HG03175 (cell line): ENCODE measurements around the gene PITPNC1.
"Not testable (repeated sequence)": the region's sequence is repeated elsewhere in the genome, so short reads cannot be mapped to it uniquely, and the experiment has no call there.

Source experiments
- ATAC-seq: cut with Tn5 transposase; IDR thresholded peaks from one replicate; pipeline ENCODE4 v1.9.1; 2021; ENCODE audit warnings: mild to moderate bottlenecking, moderate library complexity; ENCODE audit not compliant: unreplicated experiment

The PITPNC1 gene

DNA sequence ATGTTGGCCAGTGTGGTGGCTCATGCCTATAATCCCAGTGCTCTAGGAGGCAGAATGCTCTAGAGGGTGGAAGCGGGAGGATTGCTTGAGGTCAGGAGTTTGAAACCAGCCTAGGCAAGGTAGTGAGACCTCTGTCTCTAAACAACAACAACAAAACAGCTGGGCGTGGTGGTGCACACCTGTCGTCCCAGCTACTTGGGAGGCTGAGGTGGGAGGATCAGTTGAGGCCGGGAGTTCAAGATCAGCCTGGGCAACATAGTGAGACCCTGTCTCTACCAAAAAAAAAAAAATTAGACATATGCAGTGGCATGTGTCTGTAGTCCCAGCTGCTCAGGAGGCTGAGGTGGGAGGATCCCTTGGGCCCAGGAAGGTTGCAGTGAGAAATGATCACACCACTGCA, 53.4 kb downstream of the PITPNC1 start:
- not testable (repeated sequence) for ATAC-seq

DNA sequence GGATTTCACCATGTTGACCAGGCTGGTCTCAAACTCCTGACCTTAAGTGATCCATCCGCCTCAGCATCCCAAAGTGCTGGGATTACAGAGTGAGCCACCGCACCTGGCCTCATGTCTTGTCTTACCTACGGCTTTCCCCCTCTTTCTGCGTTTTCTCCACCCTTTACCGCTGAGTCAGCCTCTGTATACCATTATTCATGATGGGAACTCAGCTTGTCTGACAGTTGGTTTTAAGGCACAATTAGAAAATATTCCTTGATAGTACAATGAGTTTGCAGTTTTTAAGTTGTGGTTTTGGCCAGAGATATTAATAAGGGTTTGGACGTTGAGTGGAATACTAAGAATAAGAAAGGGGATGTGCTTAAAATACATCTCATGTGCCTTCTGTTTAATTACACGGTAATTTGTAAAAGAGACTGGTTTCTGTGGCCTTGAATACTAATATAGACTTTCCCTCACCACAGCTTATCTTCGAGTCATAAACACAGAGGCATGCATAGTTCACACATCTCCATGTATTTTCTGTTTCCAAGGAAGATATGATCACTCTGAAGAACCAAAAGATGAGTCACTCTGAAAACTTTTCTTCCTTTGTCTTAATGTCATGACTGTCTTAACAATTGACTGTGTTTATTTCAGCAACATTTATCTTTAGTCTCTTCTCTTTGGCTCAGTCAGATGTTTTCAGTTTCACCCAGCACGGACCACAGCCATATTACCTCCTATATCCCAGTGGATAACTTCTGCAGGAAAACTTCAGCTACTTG, 54.4 kb downstream of the PITPNC1 start:
- no peak for ATAC-seq

DNA sequence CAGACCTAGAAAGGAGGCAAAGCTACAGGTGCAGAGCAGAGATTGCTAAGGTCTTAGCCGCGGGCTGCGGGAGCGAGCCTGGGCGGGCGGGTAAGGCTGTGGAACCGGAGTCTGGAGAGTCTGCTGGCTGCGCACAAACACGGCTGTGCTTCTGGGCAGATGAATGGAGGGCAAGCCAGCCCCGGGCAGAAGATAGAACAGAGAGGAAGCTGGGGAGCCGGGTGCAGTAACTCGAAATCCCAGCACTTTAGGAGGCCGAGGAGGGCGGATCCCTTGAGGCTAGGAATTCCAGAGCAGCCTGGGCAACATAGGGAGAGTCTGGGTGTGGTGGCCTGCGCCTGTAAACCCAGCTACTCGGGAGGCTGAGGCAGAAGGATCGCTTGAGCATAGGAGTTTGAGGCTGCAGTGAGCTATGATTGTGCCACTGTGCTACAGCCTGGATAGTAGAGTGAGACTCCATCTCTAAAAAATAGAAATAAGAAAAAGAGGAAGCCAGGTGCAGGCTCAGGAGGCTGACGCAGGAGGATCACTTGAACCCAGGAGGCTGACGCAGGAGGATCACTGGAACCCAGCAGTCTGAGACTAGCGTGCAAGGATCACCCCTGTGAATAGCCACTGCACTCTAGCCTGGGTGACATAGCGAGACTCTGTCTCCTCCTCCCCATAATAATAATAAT, 56.3 kb downstream of the PITPNC1 start:
- ATAC-seq = no peak

DNA sequence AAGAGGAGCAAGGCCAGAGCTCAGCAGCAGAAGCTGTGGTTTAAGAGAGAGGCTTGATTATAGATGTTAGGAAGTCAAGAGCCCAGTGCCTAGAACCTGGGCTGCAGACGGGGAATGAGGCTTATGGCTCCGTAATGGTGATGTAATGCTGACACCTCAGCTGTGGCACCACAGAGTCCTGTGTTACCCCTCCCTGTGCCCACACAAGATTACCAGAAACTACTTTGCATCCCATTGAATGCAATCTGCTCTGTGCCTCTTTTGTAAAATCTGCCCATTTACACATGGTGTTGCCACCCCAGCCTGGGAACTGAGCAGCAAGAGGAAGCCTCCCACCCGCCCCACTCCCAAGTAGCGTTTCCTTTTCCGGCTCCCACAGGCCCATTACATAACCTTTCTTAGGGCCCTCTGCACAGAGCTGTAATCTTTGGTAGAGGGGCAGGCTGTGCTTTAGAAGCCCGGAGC, 57.0 kb downstream of the PITPNC1 start:
- ATAC-seq = no peak

DNA sequence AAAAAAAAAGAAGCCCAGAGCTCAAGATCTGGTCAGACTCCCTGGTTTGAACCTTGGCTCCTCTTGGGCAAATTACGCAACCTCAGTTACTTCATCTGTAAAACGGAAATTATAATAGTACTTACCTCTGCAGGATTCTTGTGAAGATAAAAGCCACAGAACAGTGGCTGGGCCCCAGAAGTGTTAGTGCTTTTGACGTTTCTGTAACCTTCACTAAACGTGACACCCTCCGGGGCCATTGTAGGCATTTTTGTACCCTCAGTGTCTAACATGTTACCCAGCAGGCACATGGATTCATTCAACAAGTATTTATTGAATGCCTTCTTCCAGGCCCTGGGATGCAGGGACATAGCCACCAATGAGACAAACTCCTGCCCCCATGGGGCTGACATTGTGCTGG, 58.0 kb downstream of the PITPNC1 start:
- no peak for ATAC-seq

DNA sequence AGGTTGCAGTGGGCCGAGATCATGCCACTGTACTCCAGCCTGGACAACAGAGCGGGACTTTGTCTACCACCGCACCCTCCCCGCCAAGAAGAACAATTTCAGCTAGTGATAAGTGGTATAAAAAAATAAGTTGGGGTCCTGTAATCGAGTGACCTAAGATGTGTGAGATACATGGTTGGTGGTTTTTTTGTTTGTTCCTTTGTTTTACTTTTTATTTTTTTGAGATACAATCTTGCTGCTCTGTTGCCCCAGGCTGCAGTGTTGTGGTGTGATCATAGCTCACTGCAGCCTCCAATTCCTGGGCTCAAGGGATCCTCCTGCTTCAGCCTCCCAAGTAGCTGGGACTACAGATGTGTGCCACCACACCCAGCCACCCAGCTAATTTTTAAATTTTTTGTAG, 58.7 kb downstream of the PITPNC1 start:
- no peak for ATAC-seq

- ATAC-seq = no peak
Observed at GRCh38 chr17:67436233-67436632, 59.2 kb downstream of the PITPNC1 start.

DNA sequence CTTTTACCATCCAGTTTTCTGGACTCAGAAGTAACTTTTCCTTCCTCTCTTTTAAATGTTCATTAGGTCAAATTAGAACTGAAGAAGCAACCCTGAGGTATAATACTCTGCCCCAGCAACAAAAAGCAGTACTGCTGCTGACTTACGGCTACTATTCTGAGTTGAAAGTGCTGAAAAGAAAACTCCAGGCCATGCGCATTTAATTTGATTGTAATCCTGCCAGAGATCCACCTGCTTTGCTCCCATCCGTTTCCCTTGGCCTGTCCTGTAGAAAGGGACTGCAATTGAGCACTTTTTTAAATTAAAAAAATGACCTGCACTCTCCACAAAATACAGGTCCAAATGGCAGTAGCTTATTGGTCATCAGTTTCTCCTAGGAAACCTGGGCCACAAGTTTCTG, 61.6 kb downstream of the PITPNC1 start:
- no peak for ATAC-seq

GRCh38 chr17:67439269-67439668, 62.2 kb downstream of the PITPNC1 start:
- ATAC-seq = no peak

- no peak for ATAC-seq
Observed at GRCh38 chr17:67440277-67441051, 63.4 kb downstream of the PITPNC1 start.

DNA sequence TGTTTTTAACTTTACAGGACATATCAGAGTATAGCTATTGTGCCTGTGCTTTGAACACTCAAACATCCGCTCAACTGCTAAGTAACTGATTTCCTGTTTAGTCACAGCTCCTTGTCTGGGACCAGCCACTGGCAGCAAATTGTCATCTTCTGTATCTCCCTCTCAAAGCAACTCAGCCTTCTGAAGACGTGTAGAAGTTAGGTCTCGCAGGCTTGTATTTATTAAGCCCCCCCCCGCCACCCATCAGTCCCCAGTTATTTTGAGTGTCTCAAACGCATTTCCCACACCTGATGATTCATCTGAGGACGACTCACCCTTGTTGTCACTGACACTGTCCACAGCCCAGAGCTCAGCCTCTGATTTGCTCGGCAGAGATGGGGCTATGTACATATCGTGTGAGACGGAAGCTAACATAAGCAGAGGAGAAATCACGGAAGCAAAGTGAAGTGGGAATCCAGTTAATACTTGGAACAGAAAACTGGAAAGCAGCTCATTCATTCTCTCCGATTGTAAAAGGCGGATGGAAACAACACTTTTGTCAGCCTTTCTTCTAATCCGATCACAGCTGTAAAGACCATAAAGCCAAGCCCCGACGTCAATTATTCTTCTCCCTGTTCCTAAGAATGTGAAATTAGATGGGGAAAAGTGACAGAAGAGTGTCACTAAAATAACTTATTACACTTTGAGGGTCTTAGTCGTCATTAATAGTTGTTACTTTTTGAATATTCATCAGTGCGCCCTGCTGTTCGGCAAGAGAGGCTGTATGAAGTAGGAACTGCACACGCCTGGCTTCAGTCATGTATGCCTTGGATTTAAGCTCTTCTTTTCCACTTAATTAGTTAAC, 64.2 kb downstream of the PITPNC1 start:
- ATAC-seq = no peak

GRCh38 chr17:67441896-67442219, 64.8 kb downstream of the PITPNC1 start:
- no peak for ATAC-seq

- no peak for ATAC-seq
Observed at GRCh38 chr17:67442787-67443624, 65.9 kb downstream of the PITPNC1 start.

DNA sequence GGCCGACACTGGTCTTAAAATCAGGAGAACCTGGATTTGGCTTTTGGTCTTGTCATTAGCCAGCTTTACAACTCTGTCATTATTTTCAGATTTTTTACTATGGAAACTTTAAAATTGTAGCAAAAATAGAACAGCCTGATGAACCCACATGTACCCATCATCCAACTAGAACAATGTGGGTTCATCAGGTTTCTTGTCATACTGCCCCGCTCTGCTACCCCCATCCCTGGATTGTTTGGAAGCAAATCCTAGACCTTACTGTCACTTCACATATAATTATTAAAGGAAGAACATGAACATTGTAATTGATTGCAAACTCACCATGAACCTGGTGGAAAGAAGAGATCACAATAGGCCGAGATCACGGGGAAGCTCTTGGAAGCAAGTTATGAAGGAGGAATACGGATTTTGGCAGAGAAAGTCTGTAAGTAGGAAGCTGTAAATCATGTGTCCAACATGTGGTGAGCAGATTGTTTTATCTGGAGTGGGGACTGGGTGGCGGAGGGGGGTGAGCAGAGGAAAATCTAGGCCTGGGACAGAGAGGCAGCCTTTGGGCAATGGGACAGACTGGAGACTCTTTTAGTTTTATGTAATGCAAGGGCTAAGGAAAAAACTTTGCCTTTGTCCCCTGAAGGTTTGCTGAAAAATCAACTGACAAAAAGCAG, 67.0 kb downstream of the PITPNC1 start:
- no peak for ATAC-seq

- no peak for ATAC-seq
Observed at GRCh38 chr17:67448449-67448848, 71.4 kb downstream of the PITPNC1 start.

GRCh38 chr17:67449065-67449464, 72.0 kb downstream of the PITPNC1 start:
- no peak for ATAC-seq

GRCh38 chr17:67449845-67450755, 73.0 kb downstream of the PITPNC1 start:
- ATAC-seq = no peak
